Loucy (cell line): ENCODE data around the gene PIGM.

Source experiments
- EZH2phosphoT487 ChIP-seq: fragments of 200-600 bp; IDR thresholded peaks from 2 replicates; pipeline ENCODE4 v1.6.1; 2018; ENCODE audit warnings: antibody characterized with exemption, mild to moderate bottlenecking, moderate library complexity, borderline replicate concordance
- TF ChIP-seq, protein P1 (sequence below): fragments of 200-600 bp; sonication (generic); conservative IDR thresholded peaks from 2 replicates; pipeline ENCODE4 v1.5.1; 2014; ENCODE audit warnings: mild to moderate bottlenecking, antibody characterized with exemption, low read length

DNA sequence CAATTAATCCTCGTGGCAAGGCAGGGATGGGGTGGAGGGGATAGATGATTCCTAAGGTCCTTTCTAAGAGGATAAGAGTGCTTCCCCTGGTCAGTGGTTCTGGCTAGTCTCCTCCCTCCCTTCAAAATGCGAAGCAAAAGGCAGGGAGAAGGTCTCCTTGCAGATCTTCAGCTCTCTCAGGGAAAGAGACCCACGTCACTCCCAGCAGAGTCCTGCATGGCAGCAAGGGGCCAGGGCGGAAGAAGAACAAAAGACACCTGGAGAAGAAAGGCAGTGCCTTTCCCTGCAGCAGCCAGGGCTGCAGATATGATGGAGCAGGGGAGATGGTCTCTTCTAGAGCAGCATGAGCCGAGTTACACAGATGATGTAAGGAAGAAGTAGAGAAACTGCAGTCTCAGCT, 48.1 kb downstream of the PIGM start:
- TF ChIP-seq, protein P1, sequence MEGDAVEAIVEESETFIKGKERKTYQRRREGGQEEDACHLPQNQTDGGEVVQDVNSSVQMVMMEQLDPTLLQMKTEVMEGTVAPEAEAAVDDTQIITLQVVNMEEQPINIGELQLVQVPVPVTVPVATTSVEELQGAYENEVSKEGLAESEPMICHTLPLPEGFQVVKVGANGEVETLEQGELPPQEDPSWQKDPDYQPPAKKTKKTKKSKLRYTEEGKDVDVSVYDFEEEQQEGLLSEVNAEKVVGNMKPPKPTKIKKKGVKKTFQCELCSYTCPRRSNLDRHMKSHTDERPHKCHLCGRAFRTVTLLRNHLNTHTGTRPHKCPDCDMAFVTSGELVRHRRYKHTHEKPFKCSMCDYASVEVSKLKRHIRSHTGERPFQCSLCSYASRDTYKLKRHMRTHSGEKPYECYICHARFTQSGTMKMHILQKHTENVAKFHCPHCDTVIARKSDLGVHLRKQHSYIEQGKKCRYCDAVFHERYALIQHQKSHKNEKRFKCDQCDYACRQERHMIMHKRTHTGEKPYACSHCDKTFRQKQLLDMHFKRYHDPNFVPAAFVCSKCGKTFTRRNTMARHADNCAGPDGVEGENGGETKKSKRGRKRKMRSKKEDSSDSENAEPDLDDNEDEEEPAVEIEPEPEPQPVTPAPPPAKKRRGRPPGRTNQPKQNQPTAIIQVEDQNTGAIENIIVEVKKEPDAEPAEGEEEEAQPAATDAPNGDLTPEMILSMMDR = no peak
- TF ChIP-seq EZH2phosphoT487 = no peak
